HL-60/S4 treated with phorbol 12-myristate 13-acetate at 8.2 ng/mL for 4 days and 3 days (cell line): ENCODE measurements around the gene FGGY.
"Not testable (repeated sequence)": the region's sequence is repeated elsewhere in the genome, so short reads cannot be mapped to it uniquely, and the experiment has no call there.

Experiments
- in situ Hi-C: fragments of 300-500 bp; cut with MboI; formaldehyde crosslinking; loops from 2 replicates; pipeline ENCODE4 v1.15.0; 2022; ENCODE audit warnings: low sequenced_read_pairs

FGGY gene

GRCh38 chr1:59343576-59343840 lies 46.6 kb downstream of the FGGY start:
- in situ Hi-C loops, result no loop called here

DNA sequence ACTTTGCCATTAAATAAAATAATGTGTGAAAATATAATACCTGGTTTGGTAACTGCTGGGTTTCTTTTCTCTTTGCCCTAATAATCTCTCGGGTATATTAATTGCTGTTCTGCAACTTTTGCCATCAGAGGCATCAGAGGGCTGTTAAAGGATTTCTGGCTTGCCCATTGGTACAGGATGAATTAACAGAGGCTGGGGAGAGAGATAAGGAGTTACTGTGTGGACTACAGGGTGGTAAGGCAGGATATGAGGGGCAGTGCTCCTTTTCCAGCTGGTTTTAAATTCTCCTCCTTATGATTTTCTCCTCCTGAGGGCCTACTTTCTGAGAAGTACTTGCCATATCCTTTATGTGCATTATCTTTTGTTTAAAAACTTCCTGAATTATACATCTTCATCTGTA lies 48.3 kb downstream of the FGGY start:
- in situ Hi-C loops, result no loop called here

DNA sequence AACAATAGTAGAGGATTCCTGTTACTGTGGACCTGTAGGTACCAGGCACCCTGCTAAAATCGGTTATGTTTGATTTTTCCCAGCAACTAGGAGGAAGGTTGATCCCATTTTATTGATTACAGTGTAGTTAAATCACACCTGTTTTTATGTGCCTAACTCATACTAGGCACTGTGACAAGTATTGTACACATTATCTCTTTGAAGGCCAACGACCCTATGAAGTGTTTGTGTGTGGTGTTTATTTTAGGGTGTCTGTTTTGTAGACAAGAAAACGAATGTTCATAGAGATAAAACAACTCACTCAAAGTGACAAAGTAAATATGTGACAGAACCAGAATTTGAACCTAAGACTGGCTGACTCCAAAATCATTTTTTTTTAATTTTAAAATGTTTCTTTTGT lies 49.5 kb downstream of the FGGY start:
- in situ Hi-C loops, result no loop called here

DNA sequence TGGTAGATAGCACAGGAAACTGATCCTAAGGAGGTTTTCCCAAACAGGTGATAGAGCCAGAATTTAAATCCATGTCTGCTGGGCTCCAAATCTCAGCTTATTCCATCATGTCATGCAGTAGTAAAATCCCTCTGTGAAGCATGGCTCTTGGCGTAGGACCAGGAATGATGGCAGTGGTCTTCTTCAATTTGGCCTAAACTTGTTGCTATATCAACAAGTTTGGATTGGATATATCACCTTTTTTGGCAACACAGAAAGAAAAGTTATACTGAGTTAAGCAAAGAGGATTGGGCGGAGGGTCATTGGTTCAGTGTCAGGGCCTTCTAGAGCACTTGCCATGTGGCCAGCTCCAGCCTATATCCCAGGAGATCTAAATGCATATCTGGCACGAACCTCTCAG lies 52.2 kb downstream of the FGGY start:
- in situ Hi-C loops, result no loop called here

- in situ Hi-C loops, result no loop called here
Measured at GRCh38 chr1:59350521-59350920, 53.6 kb downstream of the FGGY start.

GRCh38 chr1:59352065-59352464 lies 55.2 kb downstream of the FGGY start:
- in situ Hi-C loops, result no loop called here

DNA sequence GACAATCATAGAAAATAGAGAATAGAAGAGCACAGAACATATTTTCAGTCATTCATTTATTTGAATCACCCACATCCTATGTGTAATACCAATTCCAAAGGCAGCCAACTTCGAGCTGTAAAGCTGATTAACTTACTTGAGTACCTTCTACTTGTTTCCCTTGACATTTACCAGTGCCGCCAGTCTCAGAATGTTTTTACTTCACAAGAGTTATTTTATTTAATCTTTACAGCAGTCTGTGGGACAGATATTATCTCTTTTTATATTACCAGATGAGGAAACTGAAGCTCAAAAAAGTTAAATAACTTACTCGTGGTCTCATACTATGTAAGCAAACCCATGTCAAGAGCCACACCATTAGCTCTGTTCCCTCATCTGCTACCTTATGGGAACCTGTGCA lies 56.6 kb downstream of the FGGY start:
- in situ Hi-C loops, result no loop called here

GRCh38 chr1:59354239-59354638 lies 57.3 kb downstream of the FGGY start:
- in situ Hi-C loops, result not testable (repeated sequence)

GRCh38 chr1:59354709-59355337 lies 57.9 kb downstream of the FGGY start:
- in situ Hi-C loops, result no loop called here

DNA sequence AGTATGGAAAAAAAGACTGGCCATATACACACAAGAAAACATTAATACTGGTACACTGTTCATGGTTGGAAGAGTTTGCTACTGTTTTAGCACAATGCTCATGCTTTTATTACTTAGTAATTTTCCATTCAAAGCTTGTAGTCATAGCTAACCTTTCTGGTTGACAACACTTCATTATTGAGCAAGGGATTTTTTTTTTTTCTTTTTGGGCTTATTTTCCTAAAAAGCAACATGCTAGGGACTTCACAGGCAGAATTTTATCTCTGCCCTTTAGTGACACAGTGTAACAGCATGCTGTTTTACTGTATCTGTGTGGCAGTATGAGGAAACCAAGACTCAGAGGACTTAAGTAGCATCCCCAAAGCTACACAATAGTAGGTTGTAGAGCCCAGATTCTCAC lies 58.5 kb downstream of the FGGY start:
- in situ Hi-C loops, result no loop called here

GRCh38 chr1:59356627-59357026 lies 59.7 kb downstream of the FGGY start:
- in situ Hi-C loops, result no loop called here

- in situ Hi-C loops, result no loop called here
Measured at GRCh38 chr1:59357645-59358320, 60.9 kb downstream of the FGGY start.

GRCh38 chr1:59359325-59359724 lies 62.4 kb downstream of the FGGY start:
- in situ Hi-C loops, result no loop called here

GRCh38 chr1:59360170-59360569 lies 63.3 kb downstream of the FGGY start:
- in situ Hi-C loops, result no loop called here

DNA sequence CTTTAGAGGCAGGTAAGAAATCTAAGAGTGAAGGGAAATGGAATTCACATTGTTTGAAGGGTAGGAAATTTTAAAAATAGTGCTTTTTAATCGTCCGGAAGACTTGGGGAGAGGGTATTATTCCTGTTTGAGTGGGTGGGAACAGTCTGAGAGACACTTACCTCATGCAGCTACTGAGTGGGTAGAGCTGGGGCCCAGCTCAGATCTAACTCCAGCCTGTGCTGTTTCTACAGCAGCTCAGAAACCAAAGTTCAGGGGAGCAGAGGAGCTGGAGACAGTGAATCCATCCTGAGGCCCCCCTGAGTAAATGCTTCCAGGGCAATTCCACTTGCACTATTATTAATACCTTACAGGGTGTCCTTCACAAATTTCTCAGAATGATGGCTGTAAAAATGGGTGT lies 63.8 kb downstream of the FGGY start:
- in situ Hi-C loops, result no loop called here

- in situ Hi-C loops, result no loop called here
Measured at GRCh38 chr1:59361766-59362165, 64.9 kb downstream of the FGGY start.

DNA sequence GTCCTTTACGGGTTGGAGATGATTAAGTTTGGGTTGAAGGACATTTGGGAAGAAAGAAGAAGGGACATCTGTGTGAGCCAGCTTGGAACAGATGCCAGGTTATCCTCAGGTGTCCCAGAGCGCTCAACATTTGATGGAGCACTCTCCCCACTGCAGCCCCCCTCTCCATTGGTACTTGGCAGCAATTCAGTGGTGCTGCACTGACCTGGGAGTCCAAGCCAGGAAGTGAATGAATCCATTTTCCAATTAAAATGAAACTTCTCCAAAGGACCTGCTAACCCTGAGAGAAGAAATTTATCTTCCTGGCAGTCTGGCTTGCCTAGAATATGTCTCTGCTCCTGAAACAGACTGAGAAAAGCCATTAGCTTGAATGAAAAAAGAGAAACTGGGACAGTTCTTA lies 67.1 kb downstream of the FGGY start:
- in situ Hi-C loops, result no loop called here

DNA sequence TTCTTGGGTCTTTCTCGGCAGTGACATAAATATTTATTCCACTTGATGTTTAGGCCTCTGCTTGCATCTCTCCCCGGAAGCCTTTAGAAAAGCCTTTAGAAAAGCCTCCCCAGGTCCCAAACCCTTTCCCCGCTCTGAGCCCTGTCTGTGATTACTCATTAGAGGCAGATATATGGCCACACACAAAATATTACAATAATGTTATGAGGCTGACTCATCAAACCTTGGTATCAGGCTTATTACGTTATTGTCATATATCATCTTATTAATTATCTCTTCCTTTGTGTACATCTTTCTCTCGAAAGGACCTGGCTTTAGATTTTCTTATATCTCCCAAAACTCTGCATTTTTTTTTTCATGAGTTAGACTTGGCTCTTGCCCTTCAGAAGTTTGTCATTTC lies 69.5 kb downstream of the FGGY start:
- in situ Hi-C loops, result no loop called here

GRCh38 chr1:59367301-59368007 lies 70.6 kb downstream of the FGGY start:
- in situ Hi-C loops, result no loop called here

DNA sequence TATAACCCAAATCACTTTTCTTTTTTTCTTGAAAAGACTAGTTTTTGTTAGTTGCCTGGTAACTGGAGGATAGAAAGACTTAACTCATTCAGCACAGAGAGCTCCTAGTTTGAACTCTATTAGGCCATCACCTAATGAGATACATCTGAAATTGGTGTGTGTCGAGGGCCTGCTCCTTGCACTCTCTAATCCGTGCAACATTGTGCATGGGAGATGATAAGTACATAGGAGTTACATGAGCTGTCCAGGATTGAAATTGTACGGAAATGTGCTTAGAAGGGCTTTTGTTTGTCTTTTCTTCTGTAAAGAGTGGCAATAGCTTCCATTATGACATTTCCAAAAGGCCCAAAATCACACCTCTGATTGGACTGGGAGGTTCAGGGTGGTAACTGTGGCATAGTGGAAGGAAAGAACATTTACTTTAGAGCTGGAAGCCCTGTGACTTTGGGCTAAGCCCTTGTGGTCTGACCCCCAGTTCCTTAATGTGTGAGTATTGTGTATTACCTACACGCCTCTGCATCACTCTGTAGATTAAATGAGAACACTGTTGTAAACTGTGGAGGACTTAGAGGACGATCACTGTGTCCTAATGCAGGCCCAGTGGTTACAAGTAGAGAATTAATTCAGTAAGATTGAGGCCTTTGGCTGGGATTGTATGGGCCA lies 71.2 kb downstream of the FGGY start:
- in situ Hi-C loops, result no loop called here

DNA sequence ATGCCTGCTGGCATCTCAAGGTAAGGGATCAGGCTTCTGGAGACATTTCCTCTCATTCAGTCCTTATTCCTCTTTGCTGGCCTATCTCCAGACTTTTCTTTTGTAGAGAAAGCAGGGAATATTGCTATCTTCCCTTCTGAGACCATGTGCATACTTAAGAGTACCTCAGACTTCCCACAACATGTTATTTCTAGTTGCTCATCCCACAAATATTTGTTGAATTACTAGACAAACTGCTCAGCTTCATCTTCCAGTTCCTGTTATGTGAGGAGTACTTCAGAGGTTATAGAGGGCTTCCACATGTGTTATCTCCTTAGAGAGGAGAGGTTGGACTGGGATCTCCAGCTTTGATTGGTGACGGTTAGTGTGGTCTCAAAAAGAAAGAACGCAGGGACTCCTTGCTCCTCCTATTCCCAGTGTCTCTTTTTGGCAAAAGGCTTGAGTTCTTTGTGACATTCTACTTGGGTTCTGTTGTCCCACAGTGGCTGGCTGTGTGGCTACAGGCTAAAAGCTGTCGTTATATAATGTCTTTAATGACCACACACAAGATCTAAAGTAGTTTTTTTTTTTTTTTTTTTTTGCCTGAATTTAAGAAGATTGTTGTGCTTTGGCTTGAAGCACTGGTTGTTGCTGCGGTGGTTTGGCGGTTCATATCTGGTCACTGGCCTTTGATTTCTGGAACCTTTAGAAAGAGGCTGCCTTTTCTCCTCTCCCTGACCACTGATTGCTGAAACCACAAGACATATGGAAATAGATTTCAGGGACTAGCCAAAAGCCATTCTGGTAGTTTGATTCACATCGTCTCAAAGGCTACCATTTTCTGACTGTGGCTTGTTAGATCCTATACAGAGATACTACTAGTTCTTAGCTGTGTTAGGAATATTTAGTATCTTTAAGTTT lies 78.7 kb downstream of the FGGY start:
- in situ Hi-C loops, result no loop called here
